SHP77 (cell line): ENCODE measurements around the gene CCDC186.
A peak's percentile ranks its signal among the peaks of the same experiment; 100 is the strongest.

ENCODE experiments used
- DNase-seq, 2 experiments: peaks; one replicate each; lab custom pipeline; 2025; lab: John Stamatoyannopoulos, UW

Gene CCDC186

GRCh38 chr10:114110174-114110972, 63.6 kb downstream of the CCDC186 start:
- DNase-seq: no peak

GRCh38 chr10:114103284-114103683, 70.7 kb downstream of the CCDC186 start:
- peak; percentile 25 to 26 for DNase-seq

GRCh38 chr10:114102256-114102655, 71.7 kb downstream of the CCDC186 start:
- no peak for DNase-seq

GRCh38 chr10:114100848-114101741, 72.9 kb downstream of the CCDC186 start:
- no peak for DNase-seq

GRCh38 chr10:114096864-114097263, 77.1 kb downstream of the CCDC186 start:
- no peak for DNase-seq

GRCh38 chr10:114095559-114096337, 78.3 kb downstream of the CCDC186 start:
- no peak for DNase-seq

GRCh38 chr10:114094795-114095194, 79.2 kb downstream of the CCDC186 start:
- DNase-seq: no peak

GRCh38 chr10:114087655-114088054, 86.3 kb downstream of the CCDC186 start:
- DNase-seq: no peak

- no peak for DNase-seq
These were observed 86.7 kb downstream of the CCDC186 start for GRCh38 chr10:114087255-114087654.

GRCh38 chr10:114084215-114084614, 89.8 kb downstream of the CCDC186 start:
- DNase-seq: no peak

GRCh38 chr10:114083040-114083439, 91.0 kb downstream of the CCDC186 start:
- DNase-seq: no peak

- no peak for DNase-seq
These were observed 92.0 kb downstream of the CCDC186 start for GRCh38 chr10:114081911-114082583.

- DNase-seq: no peak
These were observed 94.6 kb downstream of the CCDC186 start for GRCh38 chr10:114079421-114079820.

GRCh38 chr10:114078346-114078745, 95.7 kb downstream of the CCDC186 start:
- DNase-seq: no peak

- no peak for DNase-seq
These were observed 96.2 kb downstream of the CCDC186 start for GRCh38 chr10:114077815-114078219.

- no peak for DNase-seq
These were observed 96.7 kb downstream of the CCDC186 start for GRCh38 chr10:114077347-114077746.

GRCh38 chr10:114075093-114075492, 98.9 kb downstream of the CCDC186 start:
- no peak for DNase-seq

GRCh38 chr10:114073395-114074186, 100.4 kb downstream of the CCDC186 start:
- DNase-seq: no peak

GRCh38 chr10:114071178-114071577, 102.8 kb downstream of the CCDC186 start:
- DNase-seq: no peak
